ENCODE data around the gene SNED1.

The SNED1 gene

GRCh38 chr2:241122376-241123002, 124.1 kb downstream of the SNED1 start:
- peaks cover 44 to 71% of the 10 kb centered on the region in 2 donors for H3K36me3 Mint-ChIP-seq
- H3K4me3 Mint-ChIP-seq, result no peak overlapping the region
- peak overlapping the region; percentile 9 for H3K27ac Mint-ChIP-seq
- ATAC-seq (replicated peaks) (no peak), DNase-seq (no peak)
- peaks cover 7 to 20% of the 10 kb centered on the region in 2 donors for H3K4me1 Mint-ChIP-seq
- no peaks in the 10 kb centered on the region for H3K27me3 Mint-ChIP-seq
- H3K9me3 Mint-ChIP-seq, result peaks cover 3 to 4% of the 10 kb centered on the region in 2 donors

- DNase-seq (no peak), ATAC-seq (replicated peaks) (no peak)
- peaks cover 11 to 12% of the 10 kb centered on the region in 2 donors for H3K9me3 Mint-ChIP-seq
- peaks cover 19 to 35% of the 10 kb centered on the region in 2 donors for H3K4me1 Mint-ChIP-seq
- H3K27ac Mint-ChIP-seq, result peak overlapping the region; percentile 75
- H3K36me3 Mint-ChIP-seq, result peaks cover 53 to 73% of the 10 kb centered on the region in 2 donors
- peak overlapping the region in 1 of 2 donors; percentile 8 for H3K4me3 Mint-ChIP-seq
- H3K27me3 Mint-ChIP-seq, result no peaks in the 10 kb centered on the region
These were observed 125.6 kb downstream of the SNED1 start for GRCh38 chr2:241123816-241124536.

GRCh38 chr2:241125626-241126025, 127.2 kb downstream of the SNED1 start:
- peak overlapping the region; percentile 83 for H3K27ac Mint-ChIP-seq
- H3K9me3 Mint-ChIP-seq, result peaks cover 12 to 14% of the 10 kb centered on the region in 2 donors
- ATAC-seq (replicated peaks) (no peak), DNase-seq (no peak)
- H3K27me3 Mint-ChIP-seq, result no peaks in the 10 kb centered on the region
- H3K36me3 Mint-ChIP-seq, result peaks cover 52 to 80% of the 10 kb centered on the region in 2 donors
- peaks cover 27 to 48% of the 10 kb centered on the region in 2 donors for H3K4me1 Mint-ChIP-seq
- H3K4me3 Mint-ChIP-seq, result peak overlapping the region in 1 of 2 donors; percentile 17

- H3K27me3 Mint-ChIP-seq, result no peaks in the 10 kb centered on the region
- no peak for DNase-seq
- peaks cover 49 to 79% of the 10 kb centered on the region in 2 donors for H3K36me3 Mint-ChIP-seq
- H3K9me3 Mint-ChIP-seq, result peaks cover 10% of the 10 kb centered on the region in 2 donors
- H3K27ac Mint-ChIP-seq, result peak overlapping the region; percentile 83
- ATAC-seq (replicated peaks), result no peak
- H3K4me3 Mint-ChIP-seq, result no peak overlapping the region
- peaks cover 27 to 48% of the 10 kb centered on the region in 2 donors for H3K4me1 Mint-ChIP-seq
These were observed 127.8 kb downstream of the SNED1 start for GRCh38 chr2:241126201-241126611.

- H3K4me3 Mint-ChIP-seq, result peak overlapping the region in 1 of 2 donors; percentile 8
- peaks cover 47 to 76% of the 10 kb centered on the region in 2 donors for H3K36me3 Mint-ChIP-seq
- H3K4me1 Mint-ChIP-seq, result peaks cover 27 to 48% of the 10 kb centered on the region in 2 donors
- ATAC-seq (replicated peaks) (no peak), DNase-seq (no peak)
- H3K9me3 Mint-ChIP-seq, result peaks cover 10% of the 10 kb centered on the region in 2 donors
- peak overlapping the region; percentile 100 for H3K27ac Mint-ChIP-seq
- no peaks in the 10 kb centered on the region for H3K27me3 Mint-ChIP-seq
These were observed 128.4 kb downstream of the SNED1 start for GRCh38 chr2:241126771-241127202.

- Mint-ChIP-seq H3K27ac (peak overlapping the region; percentile 100), H3K4me1 (peaks cover 35 to 58% of the 10 kb centered on the region in 2 donors), H3K36me3 (peaks cover 48 to 77% of the 10 kb centered on the region in 2 donors), H3K27me3 (no peaks in the 10 kb centered on the region), H3K4me3 (peak overlapping the region; percentile 61 to 66), H3K9me3 (peaks cover 10% of the 10 kb centered on the region in 2 donors)
- ATAC-seq (replicated peaks) (no peak), DNase-seq (no peak)
These were observed 129.8 kb downstream of the SNED1 start for GRCh38 chr2:241128266-241128665.

GRCh38 chr2:241129086-241129871, 130.9 kb downstream of the SNED1 start:
- Mint-ChIP-seq H3K4me1 (peaks cover 36 to 61% of the 10 kb centered on the region in 2 donors), H3K27ac (peak overlapping the region; percentile 100), H3K36me3 (peaks cover 51 to 78% of the 10 kb centered on the region in 2 donors), H3K4me3 (peak overlapping the region; percentile 56 to 63), H3K27me3 (no peaks in the 10 kb centered on the region), H3K9me3 (peaks cover 10% of the 10 kb centered on the region in 2 donors)
- DNase-seq (no peak), ATAC-seq (replicated peaks) (peak; percentile 44 to 47)

GRCh38 chr2:241130316-241130715, 131.9 kb downstream of the SNED1 start:
- DNase-seq (no peak), ATAC-seq (replicated peaks) (no peak)
- Mint-ChIP-seq H3K27ac (no peak overlapping the region), H3K4me3 (no peak overlapping the region), H3K9me3 (peaks cover 10% of the 10 kb centered on the region in 2 donors), H3K36me3 (peaks cover 54 to 83% of the 10 kb centered on the region in 2 donors), H3K4me1 (peaks cover 36 to 61% of the 10 kb centered on the region in 2 donors), H3K27me3 (no peaks in the 10 kb centered on the region)

GRCh38 chr2:241131531-241131930, 133.1 kb downstream of the SNED1 start:
- H3K36me3 Mint-ChIP-seq, result peaks cover 56 to 82% of the 10 kb centered on the region in 2 donors
- H3K27ac Mint-ChIP-seq, result no peak overlapping the region
- H3K9me3 Mint-ChIP-seq, result peaks cover 10% of the 10 kb centered on the region in 2 donors
- peaks cover 36 to 50% of the 10 kb centered on the region in 2 donors for H3K4me1 Mint-ChIP-seq
- no peak overlapping the region for H3K4me3 Mint-ChIP-seq
- ATAC-seq (replicated peaks) (no peak), DNase-seq (no peak)
- no peaks in the 10 kb centered on the region for H3K27me3 Mint-ChIP-seq

GRCh38 chr2:241132538-241133435, 134.4 kb downstream of the SNED1 start:
- H3K9me3 Mint-ChIP-seq, result peaks cover 9 to 10% of the 10 kb centered on the region in 2 donors
- DNase-seq (no peak), ATAC-seq (replicated peaks) (peak; percentile 12 to 48)
- H3K4me1 Mint-ChIP-seq, result peaks cover 28 to 38% of the 10 kb centered on the region in 2 donors
- H3K27me3 Mint-ChIP-seq, result no peaks in the 10 kb centered on the region
- H3K36me3 Mint-ChIP-seq, result peaks cover 48 to 78% of the 10 kb centered on the region in 2 donors
- H3K4me3 Mint-ChIP-seq, result peak overlapping the region; percentile 11 to 40
- H3K27ac Mint-ChIP-seq, result peak overlapping the region; percentile 65

- Mint-ChIP-seq H3K4me1 (peaks cover 23 to 31% of the 10 kb centered on the region in 2 donors), H3K27ac (peak overlapping the region; percentile 65), H3K4me3 (no peak overlapping the region), H3K36me3 (peaks cover 43 to 78% of the 10 kb centered on the region in 2 donors), H3K9me3 (peaks cover 4 to 5% of the 10 kb centered on the region in 2 donors), H3K27me3 (no peaks in the 10 kb centered on the region)
- DNase-seq (no peak), ATAC-seq (replicated peaks) (no peak)
These were observed 135.0 kb downstream of the SNED1 start for GRCh38 chr2:241133436-241133820.

GRCh38 chr2:241134711-241135110, 136.3 kb downstream of the SNED1 start:
- Mint-ChIP-seq H3K4me1 (peaks cover 13 to 18% of the 10 kb centered on the region in 2 donors), H3K4me3 (no peak overlapping the region), H3K36me3 (peaks cover 34 to 77% of the 10 kb centered on the region in 2 donors)

GRCh38 chr2:241135737-241136136, 137.3 kb downstream of the SNED1 start:
- Mint-ChIP-seq H3K36me3 (peaks cover 35 to 76% of the 10 kb centered on the region in 2 donors), H3K4me1 (peaks cover 10 to 13% of the 10 kb centered on the region in 2 donors), H3K27ac (no peak overlapping the region), H3K9me3 (no peaks in the 10 kb centered on the region), H3K27me3 (no peaks in the 10 kb centered on the region), H3K4me3 (no peak overlapping the region)
- DNase-seq (no peak), ATAC-seq (replicated peaks) (no peak)

More at GRCh38 chr2:241134711-241135110, 136.3 kb downstream of the SNED1 start:
- Mint-ChIP-seq H3K27ac (peak overlapping the region; percentile 31), H3K27me3 (no peaks in the 10 kb centered on the region), H3K9me3 (no peaks in the 10 kb centered on the region)
- ATAC-seq (replicated peaks) (no peak), DNase-seq (no peak)

Measured in stimulated activated naive B cell treated with anti-CD40 and anti-IgM and Interleukin-4, amounts not matched to agents 10 μg/mL and 1 μg/mL and 100 μg/mL, for 72 hours (primary cell).